IMR-90 (cell line): Measurements from ENCODE around the gene GALNT12. TPM values are rescaled to one million over a fixed set of nuclear protein-coding genes. Genes with fewer than 3 reads are reported as not detected.

ENCODE experiments used
- ATAC-seq: fragments of 200-7000 bp; cut with Tn5 transposase; 2 replicates; pipeline ENCODE4 v1.9.1; 2020; ENCODE audit warnings: low read depth, mild to moderate bottlenecking, moderate library complexity
- BruUV-seq: library from RNA; stranded (reverse); fragments of 400-500 nt; replicated peaks from 2 replicates; lab custom pipeline; 2021; lab: Mats Ljungman, UMichigan
- CTCF ChIA-PET: fragments of 300-600 bp; formaldehyde crosslinking; extraction: SDS; loops from one replicate; lab custom pipeline; 2021; ENCODE audit warnings: antibody characterized with exemption; lab: Yijun Ruan, JAX
- POLR2A ChIA-PET: fragments of 300-600 bp; sonication (Branson Sonifier 250); formaldehyde crosslinking; loops from one replicate; lab custom pipeline; 2022; ENCODE audit warnings: antibody characterized with exemption; ENCODE audit not compliant: unreplicated experiment; lab: Charles Lee
- DNase-seq: peaks from one replicate; pipeline ENCODE4 v3.0.0; 2013
- H2AFZ ChIP-seq: replicated peaks from 2 replicates; pipeline ENCODE3; 2013; ENCODE audit warnings: low read length, mild to moderate bottlenecking; ENCODE audit not compliant: poor library complexity
- H2AK5ac ChIP-seq: 2 replicates; pipeline ENCODE4 v1.6.1; 2013; ENCODE audit warnings: low read depth, low read length, inconsistent platforms
- H2AK9ac ChIP-seq: replicated peaks from 2 replicates; pipeline ENCODE3; 2013; ENCODE audit warnings: mild to moderate bottlenecking, low read depth, low read length, moderate library complexity; ENCODE audit not compliant: poor library complexity
- H2BK120ac ChIP-seq: 2 replicates; pipeline ENCODE4 v1.6.1; 2013; ENCODE audit warnings: low read depth, low read length, inconsistent platforms
- H2BK15ac ChIP-seq: 3 replicates; pipeline ENCODE4 v1.6.1; 2013; ENCODE audit warnings: low read depth, low read length, inconsistent platforms
- H2BK20ac ChIP-seq: 2 replicates; pipeline ENCODE4 v1.6.1; 2013; ENCODE audit warnings: low read depth, mild to moderate bottlenecking, inconsistent platforms, low read length, moderate library complexity
- H2BK5ac ChIP-seq: 2 replicates; pipeline ENCODE4 v1.6.1; 2013; ENCODE audit warnings: mild to moderate bottlenecking, low read depth, low read length, inconsistent platforms; ENCODE audit not compliant: poor library complexity, severe bottlenecking
- H3K14ac ChIP-seq: replicated peaks from 2 replicates; pipeline ENCODE4 v1.6.1; 2013; ENCODE audit warnings: low read depth, low read length, inconsistent platforms
- H3K18ac ChIP-seq: 2 replicates; pipeline ENCODE4 v1.6.1; 2013; ENCODE audit warnings: low read depth, low read length, control low read depth
- H3K23ac ChIP-seq: 2 replicates; pipeline ENCODE4 v1.6.1; 2013; ENCODE audit warnings: low read depth, low read length, inconsistent platforms
- H3K27ac ChIP-seq: 2 replicates; pipeline ENCODE4 v1.5.1; 2013; ENCODE audit warnings: mild to moderate bottlenecking, control low read depth, low read length; ENCODE audit not compliant: insufficient read depth
- H3K27me3 ChIP-seq: 2 replicates; pipeline ENCODE4 v1.6.1; 2013; ENCODE audit warnings: low read length; ENCODE audit not compliant: control insufficient read depth, insufficient read depth
- H3K36me3 ChIP-seq: 2 replicates; pipeline ENCODE4 v1.6.1; 2013; ENCODE audit warnings: low read length, mixed read lengths; ENCODE audit not compliant: control insufficient read depth, insufficient read depth
- H3K4ac ChIP-seq: 2 replicates; pipeline ENCODE4 v1.6.1; 2013; ENCODE audit warnings: low read depth, low read length, inconsistent platforms
- H3K4me1 ChIP-seq: 2 replicates; pipeline ENCODE4 v1.6.1; 2013; ENCODE audit warnings: low read length, mixed read lengths; ENCODE audit not compliant: control insufficient read depth, insufficient read depth
- H3K4me2 ChIP-seq: 2 replicates; pipeline ENCODE4 v1.6.1; 2013; ENCODE audit warnings: low read depth, mild to moderate bottlenecking, control low read depth, low read length, moderate library complexity
- H3K4me3 ChIP-seq: 2 replicates; pipeline ENCODE4 v1.5.1; 2013; ENCODE audit warnings: low read depth, mild to moderate bottlenecking, control low read depth, low read length, moderate library complexity; ENCODE audit not compliant: insufficient read depth
- H3K56ac ChIP-seq: 2 replicates; pipeline ENCODE4 v1.6.1; 2013; ENCODE audit warnings: low read length, inconsistent platforms; ENCODE audit not compliant: insufficient read depth; ENCODE audit errors: extremely low read depth
- H3K79me1 ChIP-seq, 2 experiments: 2 replicates each; pipeline ENCODE4 v1.6.1; 2013; ENCODE audit warnings: low read length in 2 of 2, inconsistent platforms in 1 of 2, low read depth in 1 of 2
- H3K9ac ChIP-seq: 2 replicates; pipeline ENCODE4 v1.6.1; 2013; ENCODE audit warnings: low read depth, low read length, control low read depth
- H3K9me1 ChIP-seq: 2 replicates; pipeline ENCODE4 v1.6.1; 2013; ENCODE audit warnings: low read length, inconsistent platforms; ENCODE audit not compliant: insufficient read depth
- H3K9me3 ChIP-seq: 2 replicates; pipeline ENCODE4 v1.6.1; 2013; ENCODE audit warnings: low read length; ENCODE audit not compliant: control insufficient read depth, insufficient read depth
- H4K20me1 ChIP-seq: 2 replicates; pipeline ENCODE4 v1.6.1; 2013; ENCODE audit warnings: low read length, inconsistent platforms; ENCODE audit not compliant: insufficient read depth
- H4K5ac ChIP-seq: 2 replicates; pipeline ENCODE4 v1.6.1; 2013; ENCODE audit warnings: mild to moderate bottlenecking, low read depth, low read length, control low read depth
- H4K8ac ChIP-seq, 2 experiments: 2 replicates each; pipeline ENCODE4 v1.6.1; 2013; ENCODE audit warnings: low read depth in 2 of 2, low read length in 2 of 2, control low read depth in 1 of 2, inconsistent platforms in 1 of 2
- H4K91ac ChIP-seq: 2 replicates; pipeline ENCODE4 v1.6.1; 2013; ENCODE audit warnings: low read depth, low read length, inconsistent platforms; ENCODE audit not compliant: insufficient read depth
- CEBPB ChIP-seq: IDR thresholded peaks from 2 replicates; pipeline ENCODE4 v1.6.1; 2012; ENCODE audit warnings: low read depth, low read length, improper control_type of control experiment
- MAFK ChIP-seq: IDR thresholded peaks from 2 replicates; pipeline ENCODE4 v1.6.1; 2012; ENCODE audit warnings: low read depth, low read length, improper control_type of control experiment
- WGBS, 2 experiments: methylation state at CpG; one replicate each; pipeline versions ENCODE4 v1.1.5 to v1.1.7; 2013; ENCODE audit warnings: missing lambda C conversion rate in 2 of 2; ENCODE audit not compliant: insufficient read length in 1 of 2; ENCODE audit errors: extremely low coverage in 2 of 2; 5-methylcytosine and 5-hydroxymethylcytosine counted together
- dilution Hi-C: fragments of 300-500 bp; cut with HindIII; formaldehyde crosslinking; loops from one replicate; pipeline ENCODE4 v1.14.3; 2018; ENCODE audit warnings: low sequenced_read_pairs; ENCODE audit not compliant: unreplicated experiment
- in situ Hi-C: fragments of 300-500 bp; cut with MboI; formaldehyde crosslinking; loops from 3 replicates; pipeline ENCODE4 v1.14.3; 2019; ENCODE audit warnings: low sequenced_read_pairs, inconsistent platforms, mixed read lengths
- intact Hi-C: fragments of 100-400 bp; cut with micrococcal nuclease; formaldehyde crosslinking; loops from 2 replicates; pipeline ENCODE4 v1.10.0; 2022
- polyA plus RNA-seq, 3 experiments: library from polyadenylated mRNA; depleted of rRNA; stranded (reverse); fragments of >200 nt; gene quantifications; 2 replicates each; pipeline ENCODE4 v1.2.3, GENCODE V29; 2012; ENCODE audit warnings: low replicate concordance in 1 of 3
- total RNA-seq: library from RNA; depleted of rRNA; stranded (reverse); fragments of >200 nt; gene quantifications from 2 replicates; pipeline ENCODE4 v1.2.3, GENCODE V29; 2012

The GALNT12 gene
- total and polyA plus RNA-seq, 2 of the 4 experiments (the other 2 are of a cell fraction): 2.3 to 2.5 TPM

GRCh38 chr9:98838868-98839565 lies 31.5 kb downstream of the GALNT12 start:
- no peak overlapping the region for H4K5ac ChIP-seq
- H2AK9ac ChIP-seq: no peak overlapping the region
- H2BK20ac ChIP-seq: no peak overlapping the region
- ChIA-PET CTCF (no interaction called here), POLR2A (no interaction called here)
- no peaks in the 10 kb centered on the region for H4K20me1 ChIP-seq
- H4K8ac ChIP-seq: no peak overlapping the region
- H3K36me3 ChIP-seq: no peaks in the 10 kb centered on the region
- no peak overlapping the region for H3K4me2 ChIP-seq
- H3K23ac ChIP-seq: no peak overlapping the region
- 100% methylated on average over 1 of the region's 6 CpGs; no CpG with 5 or more reads in 1 of the 2 experiments for WGBS, 2 experiments
- H3K79me1 ChIP-seq: no peaks in the 10 kb centered on the region
- no peaks in the 10 kb centered on the region for H3K9me3 ChIP-seq
- H2AK5ac ChIP-seq: no peak overlapping the region
- no peak overlapping the region for H4K91ac ChIP-seq
- H2AFZ ChIP-seq: no peak overlapping the region
- no TSS peak for BruUV-seq
- no peak overlapping the region for H2BK120ac ChIP-seq
- TF ChIP-seq CEBPB: no peak
- TF ChIP-seq MAFK: peak; percentile 44; the same call in 1 of the 2 replicates
- no peak overlapping the region for H3K4me3 ChIP-seq
- 0 out of 2 replicates have a peak, but pooled peaks cover 3% of the 10 kb centered on the region for H3K9me1 ChIP-seq
- H3K4me1 ChIP-seq: no peaks in the 10 kb centered on the region
- no peak overlapping the region for H3K4ac ChIP-seq
- no peak overlapping the region for H2BK5ac ChIP-seq
- ATAC-seq (no peak), DNase-seq (no peak)
- dilution Hi-C loops: loop anchor here (25.0 kb wide), 1 partner anchor 298 kb away; no protein-coding TSS in a partner anchor
- no peak overlapping the region for H3K18ac ChIP-seq
- no peak overlapping the region for H2BK15ac ChIP-seq
- in situ Hi-C loops: no loop called here
- no peaks in the 10 kb centered on the region for H3K27me3 ChIP-seq
- no peak overlapping the region for H3K56ac ChIP-seq
- no peak overlapping the region for H3K14ac ChIP-seq
- no peak overlapping the region for H3K27ac ChIP-seq
- intact Hi-C loops: no loop called here
- H3K9ac ChIP-seq: no peak overlapping the region
